Measurements from ENCODE around the gene DNAH8.

Gene DNAH8

DNA sequence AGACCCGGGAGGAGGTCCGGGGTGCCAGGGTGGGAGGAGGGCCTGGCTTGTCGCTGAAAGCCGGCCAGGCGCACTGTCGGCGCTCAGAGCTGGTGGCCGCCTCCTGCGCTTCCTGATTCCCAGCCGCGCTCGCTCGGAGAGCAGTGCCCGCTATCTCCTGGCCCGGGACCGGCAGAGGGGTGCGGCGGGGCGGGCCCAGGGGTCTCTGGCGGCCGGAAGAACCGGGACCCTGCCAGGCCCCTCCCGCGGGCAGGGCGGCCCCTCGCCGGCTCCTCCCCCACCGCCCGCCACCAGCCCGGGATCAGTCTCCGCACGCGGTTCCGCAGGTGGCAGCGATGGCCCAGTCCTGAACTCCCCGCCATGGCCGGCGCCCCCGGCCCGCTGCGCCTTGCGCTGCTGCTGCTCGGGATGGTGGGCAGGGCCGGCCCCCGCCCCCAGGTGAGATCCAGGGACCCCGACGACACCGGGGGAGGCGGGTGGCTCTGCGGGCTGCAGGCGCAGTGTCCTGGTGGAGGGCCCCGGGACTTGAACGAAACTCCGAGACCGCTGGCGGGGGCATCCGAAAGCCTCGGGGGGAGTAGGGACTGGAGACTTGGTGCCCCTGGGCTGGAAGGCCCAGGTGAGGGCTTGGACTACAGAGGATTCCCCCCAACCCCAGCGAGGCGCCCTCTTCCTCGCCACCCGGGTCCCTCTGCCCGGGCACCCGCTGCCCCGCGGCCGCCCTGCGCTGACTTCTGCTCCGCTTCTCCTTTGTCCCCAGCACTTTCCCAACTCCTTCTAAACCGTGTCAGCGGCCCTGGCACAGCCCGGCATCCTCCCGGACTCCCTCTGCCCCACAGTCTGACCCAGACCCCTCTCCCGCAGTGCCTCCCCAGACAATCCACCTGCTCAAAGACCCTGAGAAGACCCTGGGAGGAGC lies 333.6 kb downstream of the DNAH8 start, which contains the start of gene GLP1R:
TSS of gene GLP1R (plus strand) at position 301 of the 919 bp plus-strand sequence. CDS start at position 361, 60 bp downstream.
- Histone ChIP-seq H3K4me3 (ENCODE audit: low read length) (no peak within 1 kb of the TSS), H3K27me3 (ENCODE audit: control insufficient read depth, insufficient read depth, low read length) (peaks cover 55% of the 10 kb centered on the region)

DNA sequence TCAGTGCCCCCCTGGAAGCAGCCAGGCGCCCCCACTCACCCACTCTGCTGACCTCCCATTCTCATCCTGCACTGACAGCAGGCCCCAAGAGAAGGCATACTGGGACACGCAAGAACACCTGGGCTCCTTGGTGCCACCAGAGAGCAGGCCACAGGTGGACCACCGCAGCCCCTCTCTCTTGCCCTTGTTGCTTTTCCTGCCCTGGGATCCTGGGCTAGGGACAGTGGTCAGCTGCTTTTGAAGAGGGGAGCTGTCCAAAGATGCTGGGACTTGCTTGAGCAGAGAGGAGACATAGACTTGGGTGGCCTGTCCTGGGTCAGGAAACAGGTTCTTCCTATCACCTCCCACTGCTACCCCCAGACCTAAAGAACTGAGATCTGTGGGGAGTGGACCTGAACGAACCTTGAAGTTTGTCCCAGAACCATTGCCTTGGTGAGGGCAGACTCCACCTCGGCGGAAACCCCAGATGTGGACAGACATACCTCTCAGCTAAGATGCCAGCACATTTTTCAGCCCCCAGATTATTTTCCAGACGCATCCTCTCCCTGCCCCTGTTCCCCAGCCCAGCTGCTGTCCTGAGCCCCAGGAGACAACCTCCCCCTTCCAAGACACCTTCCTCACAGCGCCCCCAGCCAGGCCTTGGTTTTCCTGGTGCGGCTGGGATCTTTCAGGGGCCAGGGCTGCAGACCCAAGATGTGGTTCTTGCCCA lies 334.6 kb downstream of the DNAH8 start:
- H3K9me3 ChIP-seq (ENCODE audit: control insufficient read depth, low read length): no peaks in the 10 kb centered on the region
- H3K4me3 ChIP-seq (ENCODE audit: low read length): no peak overlapping the region
- H3K9ac ChIP-seq (ENCODE audit: low read length): no peak overlapping the region
- peaks cover 55% of the 10 kb centered on the region for H3K27me3 ChIP-seq (ENCODE audit: control insufficient read depth, insufficient read depth, low read length)
- no peaks in the 10 kb centered on the region for H3K36me3 ChIP-seq (ENCODE audit: control insufficient read depth, insufficient read depth, low read length)
- H3K4me1 ChIP-seq (ENCODE audit: control insufficient read depth, insufficient read depth, low read length): peaks cover 10% of the 10 kb centered on the region

More for the DNA sequence above, 333.6 kb downstream of the DNAH8 start, which contains the start of gene GLP1R:
- Histone ChIP-seq H3K9me3 (ENCODE audit: control insufficient read depth, low read length) (no peaks in the 10 kb centered on the region), H3K4me1 (ENCODE audit: control insufficient read depth, insufficient read depth, low read length) (peaks cover 5% of the 10 kb centered on the region), H3K36me3 (ENCODE audit: control insufficient read depth, insufficient read depth, low read length) (no peaks in the 10 kb centered on the region), H3K9ac (ENCODE audit: low read length) (no peak within 1 kb of the TSS)

DNA sequence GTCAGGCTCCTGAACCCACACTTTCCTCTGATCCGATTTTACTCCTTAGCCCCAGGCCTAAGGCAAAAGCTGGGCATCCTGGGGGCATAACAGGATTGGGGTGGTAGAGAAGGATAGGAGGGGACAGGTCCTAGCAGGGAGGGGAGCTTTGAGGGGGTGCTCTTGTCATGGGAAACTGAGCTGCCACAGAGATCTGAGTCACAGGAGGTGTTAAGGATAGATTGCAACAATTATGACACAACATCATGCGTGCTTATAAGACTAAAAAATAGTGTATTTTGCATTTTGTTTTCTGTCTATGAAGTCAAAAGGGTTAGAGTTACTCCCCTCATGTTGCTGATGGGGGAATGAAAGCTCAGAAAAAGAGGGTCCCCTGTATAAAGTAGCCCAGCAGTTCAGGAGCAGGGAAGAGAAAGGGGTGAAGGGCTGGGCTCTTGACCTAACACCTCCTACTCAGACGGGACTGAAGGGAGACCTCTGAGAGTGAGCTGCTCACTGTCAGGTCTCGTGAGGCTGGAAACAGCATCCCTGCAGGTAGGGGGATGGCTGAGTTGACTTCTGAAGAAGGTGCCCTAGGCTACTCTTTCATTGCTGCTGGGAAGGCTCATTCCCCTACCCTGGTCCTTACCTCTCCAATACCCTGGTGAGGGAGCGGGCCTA lies 335.5 kb downstream of the DNAH8 start:
- H3K4me3 ChIP-seq (ENCODE audit: low read length): no peak overlapping the region
- H3K4me1 ChIP-seq (ENCODE audit: control insufficient read depth, insufficient read depth, low read length): peaks cover 10% of the 10 kb centered on the region
- H3K9me3 ChIP-seq (ENCODE audit: control insufficient read depth, low read length): no peaks in the 10 kb centered on the region
- H3K36me3 ChIP-seq (ENCODE audit: control insufficient read depth, insufficient read depth, low read length): no peaks in the 10 kb centered on the region
- H3K27me3 ChIP-seq (ENCODE audit: control insufficient read depth, insufficient read depth, low read length): peaks cover 55% of the 10 kb centered on the region
- H3K9ac ChIP-seq (ENCODE audit: low read length): no peak overlapping the region

DNA sequence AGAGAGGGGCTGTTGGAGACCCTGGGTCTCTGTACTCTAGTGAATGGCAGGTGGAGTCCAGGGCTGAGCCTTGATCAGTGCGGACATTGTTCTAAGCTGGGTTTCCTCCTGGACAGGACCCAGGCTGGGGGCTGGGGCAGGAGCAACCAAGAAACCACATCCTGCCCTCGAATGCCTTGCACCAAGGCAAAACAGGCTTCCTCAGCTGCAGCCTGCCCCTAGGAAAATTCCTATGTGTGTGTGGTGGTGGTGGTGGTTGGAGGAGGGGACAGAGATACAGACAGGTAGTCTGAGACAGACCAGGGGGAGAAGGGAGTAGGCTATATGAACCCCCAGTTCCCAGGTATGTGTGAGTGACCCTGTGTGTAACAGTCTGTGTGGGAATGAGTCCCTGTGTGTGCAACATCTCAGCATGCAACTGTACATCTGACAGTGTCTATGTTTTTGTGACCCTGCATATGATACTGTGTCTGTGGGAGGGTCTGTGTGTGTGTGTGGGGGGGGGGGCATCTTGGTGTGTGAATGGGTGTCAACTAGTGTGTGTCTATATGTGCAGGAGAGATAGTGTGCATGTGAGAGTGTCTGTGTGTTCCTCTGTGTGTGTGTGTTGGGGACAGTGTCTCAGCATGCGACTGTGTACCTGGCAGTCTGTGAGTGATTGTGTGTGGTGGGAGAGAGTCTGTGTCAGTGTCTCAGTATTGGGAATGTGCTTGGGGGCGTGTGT lies 336.4 kb downstream of the DNAH8 start:
- no peak overlapping the region for H3K4me3 ChIP-seq (ENCODE audit: low read length)
- H3K4me1 ChIP-seq (ENCODE audit: control insufficient read depth, insufficient read depth, low read length): peaks cover 10% of the 10 kb centered on the region
- H3K36me3 ChIP-seq (ENCODE audit: control insufficient read depth, insufficient read depth, low read length): no peaks in the 10 kb centered on the region
- H3K9me3 ChIP-seq (ENCODE audit: control insufficient read depth, low read length): no peaks in the 10 kb centered on the region
- H3K27me3 ChIP-seq (ENCODE audit: control insufficient read depth, insufficient read depth, low read length): peaks cover 53% of the 10 kb centered on the region
- no peak overlapping the region for H3K9ac ChIP-seq (ENCODE audit: low read length)

GRCh38 chr6:39053016-39053624 lies 338.0 kb downstream of the DNAH8 start:
- H3K36me3 ChIP-seq (ENCODE audit: control insufficient read depth, insufficient read depth, low read length): no peaks in the 10 kb centered on the region
- H3K9ac ChIP-seq (ENCODE audit: low read length): no peak overlapping the region
- H3K9me3 ChIP-seq (ENCODE audit: control insufficient read depth, low read length): no peaks in the 10 kb centered on the region
- H3K4me1 ChIP-seq (ENCODE audit: control insufficient read depth, insufficient read depth, low read length): peaks cover 9% of the 10 kb centered on the region
- peaks cover 37% of the 10 kb centered on the region for H3K27me3 ChIP-seq (ENCODE audit: control insufficient read depth, insufficient read depth, low read length)
- H3K4me3 ChIP-seq (ENCODE audit: low read length): no peak overlapping the region

GRCh38 chr6:39053854-39054576 lies 338.9 kb downstream of the DNAH8 start:
- Histone ChIP-seq H3K9me3 (ENCODE audit: control insufficient read depth, low read length) (no peaks in the 10 kb centered on the region), H3K4me3 (ENCODE audit: low read length) (no peak overlapping the region), H3K9ac (ENCODE audit: low read length) (no peak overlapping the region), H3K4me1 (ENCODE audit: control insufficient read depth, insufficient read depth, low read length) (peaks cover 7% of the 10 kb centered on the region), H3K36me3 (ENCODE audit: control insufficient read depth, insufficient read depth, low read length) (no peaks in the 10 kb centered on the region), H3K27me3 (ENCODE audit: control insufficient read depth, insufficient read depth, low read length) (peaks cover 28% of the 10 kb centered on the region)

GRCh38 chr6:39054577-39055142 lies 339.5 kb downstream of the DNAH8 start:
- Histone ChIP-seq H3K4me1 (ENCODE audit: control insufficient read depth, insufficient read depth, low read length) (peaks cover 7% of the 10 kb centered on the region), H3K4me3 (ENCODE audit: low read length) (no peak overlapping the region), H3K9me3 (ENCODE audit: control insufficient read depth, low read length) (no peaks in the 10 kb centered on the region), H3K9ac (ENCODE audit: low read length) (no peak overlapping the region), H3K36me3 (ENCODE audit: control insufficient read depth, insufficient read depth, low read length) (no peaks in the 10 kb centered on the region), H3K27me3 (ENCODE audit: control insufficient read depth, insufficient read depth, low read length) (peaks cover 22% of the 10 kb centered on the region)

DNA sequence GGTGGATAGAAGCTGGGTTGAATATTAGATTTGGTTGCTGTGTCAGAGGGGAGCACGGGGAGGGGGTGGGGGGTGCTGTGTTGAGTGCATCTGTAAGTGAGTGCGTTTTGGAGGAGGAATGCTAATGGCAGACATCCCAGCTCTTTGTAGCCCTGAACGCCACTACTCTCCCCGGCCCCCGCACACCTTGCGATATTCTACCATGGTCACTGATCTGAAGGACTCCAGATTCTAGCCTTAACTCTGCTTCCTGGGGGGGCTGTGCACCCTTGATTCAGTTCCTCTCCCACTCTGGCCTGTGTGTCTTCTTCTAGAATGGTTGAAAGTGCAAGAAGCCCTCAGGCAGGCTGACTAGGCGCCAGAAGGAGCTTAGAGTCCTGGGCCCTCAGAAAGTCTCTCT lies 340.6 kb downstream of the DNAH8 start:
- Histone ChIP-seq H3K9ac (ENCODE audit: low read length) (no peak overlapping the region), H3K27me3 (ENCODE audit: control insufficient read depth, insufficient read depth, low read length) (peaks cover 12% of the 10 kb centered on the region), H3K9me3 (ENCODE audit: control insufficient read depth, low read length) (no peaks in the 10 kb centered on the region), H3K36me3 (ENCODE audit: control insufficient read depth, insufficient read depth, low read length) (no peaks in the 10 kb centered on the region), H3K4me1 (ENCODE audit: control insufficient read depth, insufficient read depth, low read length) (peaks cover 7% of the 10 kb centered on the region), H3K4me3 (ENCODE audit: low read length) (no peak overlapping the region)

DNA sequence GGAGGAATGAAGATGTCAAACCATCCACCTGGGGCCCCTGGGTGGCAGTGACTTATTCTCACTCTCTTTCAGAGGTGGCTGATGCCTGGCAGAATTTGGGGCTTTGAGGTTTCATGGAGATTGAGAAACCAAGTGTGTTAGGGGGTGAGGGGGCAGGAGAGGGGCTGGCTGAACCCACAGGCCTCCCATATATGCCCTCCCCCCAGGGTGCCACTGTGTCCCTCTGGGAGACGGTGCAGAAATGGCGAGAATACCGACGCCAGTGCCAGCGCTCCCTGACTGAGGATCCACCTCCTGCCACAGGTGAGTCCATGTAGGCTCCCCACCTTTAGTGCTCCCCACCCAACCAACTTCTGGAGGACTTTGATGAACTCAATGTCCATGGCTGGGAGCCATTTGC lies 341.1 kb downstream of the DNAH8 start:
- H3K36me3 ChIP-seq (ENCODE audit: control insufficient read depth, insufficient read depth, low read length): no peaks in the 10 kb centered on the region
- peaks cover 11% of the 10 kb centered on the region for H3K27me3 ChIP-seq (ENCODE audit: control insufficient read depth, insufficient read depth, low read length)
- H3K4me1 ChIP-seq (ENCODE audit: control insufficient read depth, insufficient read depth, low read length): peaks cover 7% of the 10 kb centered on the region
- no peaks in the 10 kb centered on the region for H3K9me3 ChIP-seq (ENCODE audit: control insufficient read depth, low read length)
- H3K4me3 ChIP-seq (ENCODE audit: low read length): no peak overlapping the region
- no peak overlapping the region for H3K9ac ChIP-seq (ENCODE audit: low read length)

DNA sequence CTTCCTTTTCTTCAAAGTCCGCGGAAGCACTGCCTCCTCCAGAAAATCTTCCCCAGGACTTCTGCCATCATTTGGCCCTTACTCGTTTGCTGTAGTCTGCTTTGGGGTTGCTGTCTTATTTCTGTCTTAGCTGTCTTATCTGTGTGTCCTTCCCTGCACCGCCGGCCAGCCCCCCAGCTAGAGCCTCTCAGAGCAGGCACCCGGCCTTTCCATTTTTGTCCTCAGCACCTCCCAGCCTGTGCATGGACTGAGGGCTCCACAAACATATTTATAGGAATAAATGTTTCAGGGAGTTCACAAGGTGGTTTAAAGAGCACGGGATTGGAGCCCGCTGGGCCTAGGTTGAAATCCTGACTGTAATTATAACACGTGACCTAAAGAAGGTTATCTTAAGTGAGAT lies 341.6 kb downstream of the DNAH8 start:
- no peaks in the 10 kb centered on the region for H3K9me3 ChIP-seq (ENCODE audit: control insufficient read depth, low read length)
- no peaks in the 10 kb centered on the region for H3K36me3 ChIP-seq (ENCODE audit: control insufficient read depth, insufficient read depth, low read length)
- H3K4me1 ChIP-seq (ENCODE audit: control insufficient read depth, insufficient read depth, low read length): peaks cover 11% of the 10 kb centered on the region
- H3K27me3 ChIP-seq (ENCODE audit: control insufficient read depth, insufficient read depth, low read length): peaks cover 10% of the 10 kb centered on the region
- no peak overlapping the region for H3K9ac ChIP-seq (ENCODE audit: low read length)
- H3K4me3 ChIP-seq (ENCODE audit: low read length): no peak overlapping the region
